ENCODE measurements around the gene ATXN1.

Gene ATXN1

GRCh38 chr6:16305788-16306187, 455.5 kb downstream of the ATXN1 start:
- Mint-ChIP-seq H3K4me3 (no peak overlapping the region), H3K27ac (no peak overlapping the region), H3K4me1 (ENCODE audit: low read depth) (no peaks in the 10 kb centered on the region), H3K9me3 (ENCODE audit: low read depth) (no peaks in the 10 kb centered on the region), H3K27me3 (no peaks in the 10 kb centered on the region), H3K36me3 (peaks cover 8% of the 10 kb centered on the region)

- no peak overlapping the region for H3K27ac Mint-ChIP-seq
- peaks cover 6% of the 10 kb centered on the region for H3K36me3 Mint-ChIP-seq
- no peak overlapping the region for H3K4me3 Mint-ChIP-seq
Measured at GRCh38 chr6:16305246-16305725, 456.0 kb downstream of the ATXN1 start.

GRCh38 chr6:16302721-16303552, 458.3 kb downstream of the ATXN1 start:
- H3K4me1 Mint-ChIP-seq (ENCODE audit: low read depth): no peaks in the 10 kb centered on the region

More at GRCh38 chr6:16305246-16305725, 456.0 kb downstream of the ATXN1 start:
- Mint-ChIP-seq H3K4me1 (ENCODE audit: low read depth) (no peaks in the 10 kb centered on the region), H3K9me3 (ENCODE audit: low read depth) (no peaks in the 10 kb centered on the region), H3K27me3 (no peaks in the 10 kb centered on the region)

GRCh38 chr6:16301511-16301910, 459.7 kb downstream of the ATXN1 start:
- Mint-ChIP-seq H3K4me3 (no peak overlapping the region), H3K27me3 (no peaks in the 10 kb centered on the region), H3K9me3 (ENCODE audit: low read depth) (no peaks in the 10 kb centered on the region), H3K36me3 (peaks cover 2% of the 10 kb centered on the region), H3K4me1 (ENCODE audit: low read depth) (no peaks in the 10 kb centered on the region), H3K27ac (no peak overlapping the region)

More at GRCh38 chr6:16302721-16303552, 458.3 kb downstream of the ATXN1 start:
- Mint-ChIP-seq H3K4me3 (no peak overlapping the region), H3K36me3 (peaks cover 2% of the 10 kb centered on the region), H3K27me3 (no peaks in the 10 kb centered on the region), H3K27ac (no peak overlapping the region), H3K9me3 (ENCODE audit: low read depth) (no peaks in the 10 kb centered on the region)

- Mint-ChIP-seq H3K27ac (no peak overlapping the region), H3K4me1 (ENCODE audit: low read depth) (no peaks in the 10 kb centered on the region), H3K36me3 (peaks cover 2% of the 10 kb centered on the region), H3K4me3 (no peak overlapping the region), H3K27me3 (no peaks in the 10 kb centered on the region), H3K9me3 (ENCODE audit: low read depth) (no peaks in the 10 kb centered on the region)
Measured at GRCh38 chr6:16299861-16300260, 461.4 kb downstream of the ATXN1 start.

GRCh38 chr6:16296061-16296670, 465.1 kb downstream of the ATXN1 start:
- H3K4me3 Mint-ChIP-seq: no peak overlapping the region
- H3K4me1 Mint-ChIP-seq (ENCODE audit: low read depth): no peaks in the 10 kb centered on the region
- H3K27ac Mint-ChIP-seq: no peak overlapping the region
- H3K27me3 Mint-ChIP-seq: no peaks in the 10 kb centered on the region
- H3K9me3 Mint-ChIP-seq (ENCODE audit: low read depth): no peaks in the 10 kb centered on the region
- H3K36me3 Mint-ChIP-seq: no peaks in the 10 kb centered on the region

GRCh38 chr6:16295471-16295870, 465.8 kb downstream of the ATXN1 start:
- Mint-ChIP-seq H3K4me3 (no peak overlapping the region), H3K36me3 (no peaks in the 10 kb centered on the region), H3K4me1 (ENCODE audit: low read depth) (no peaks in the 10 kb centered on the region), H3K27ac (no peak overlapping the region), H3K9me3 (ENCODE audit: low read depth) (no peaks in the 10 kb centered on the region), H3K27me3 (no peaks in the 10 kb centered on the region)

- H3K4me1 Mint-ChIP-seq (ENCODE audit: low read depth): no peaks in the 10 kb centered on the region
- H3K9me3 Mint-ChIP-seq (ENCODE audit: low read depth): no peaks in the 10 kb centered on the region
- no peaks in the 10 kb centered on the region for H3K36me3 Mint-ChIP-seq
- H3K4me3 Mint-ChIP-seq: no peak overlapping the region
- no peaks in the 10 kb centered on the region for H3K27me3 Mint-ChIP-seq
- no peak overlapping the region for H3K27ac Mint-ChIP-seq
Measured at GRCh38 chr6:16295060-16295459, 466.2 kb downstream of the ATXN1 start.

GRCh38 chr6:16294371-16294770, 466.9 kb downstream of the ATXN1 start:
- no peaks in the 10 kb centered on the region for H3K4me1 Mint-ChIP-seq (ENCODE audit: low read depth)
- no peaks in the 10 kb centered on the region for H3K27me3 Mint-ChIP-seq
- H3K9me3 Mint-ChIP-seq (ENCODE audit: low read depth): no peaks in the 10 kb centered on the region
- no peaks in the 10 kb centered on the region for H3K36me3 Mint-ChIP-seq
- no peak overlapping the region for H3K4me3 Mint-ChIP-seq
- H3K27ac Mint-ChIP-seq: no peak overlapping the region

- Mint-ChIP-seq H3K4me3 (no peak overlapping the region), H3K4me1 (ENCODE audit: low read depth) (no peaks in the 10 kb centered on the region), H3K36me3 (no peaks in the 10 kb centered on the region), H3K9me3 (ENCODE audit: low read depth) (no peaks in the 10 kb centered on the region), H3K27ac (no peak overlapping the region), H3K27me3 (no peaks in the 10 kb centered on the region)
Measured at GRCh38 chr6:16292942-16293341, 468.3 kb downstream of the ATXN1 start.

- Mint-ChIP-seq H3K4me3 (no peak overlapping the region), H3K27me3 (no peaks in the 10 kb centered on the region), H3K4me1 (ENCODE audit: low read depth) (no peaks in the 10 kb centered on the region), H3K36me3 (no peaks in the 10 kb centered on the region), H3K27ac (no peak overlapping the region), H3K9me3 (ENCODE audit: low read depth) (no peaks in the 10 kb centered on the region)
Measured at GRCh38 chr6:16292432-16292831, 468.8 kb downstream of the ATXN1 start.

GRCh38 chr6:16291739-16292138, 469.5 kb downstream of the ATXN1 start:
- no peak overlapping the region for H3K4me3 Mint-ChIP-seq
- no peaks in the 10 kb centered on the region for H3K4me1 Mint-ChIP-seq (ENCODE audit: low read depth)
- H3K27ac Mint-ChIP-seq: no peak overlapping the region
- no peaks in the 10 kb centered on the region for H3K36me3 Mint-ChIP-seq
- no peaks in the 10 kb centered on the region for H3K27me3 Mint-ChIP-seq
- H3K9me3 Mint-ChIP-seq (ENCODE audit: low read depth): no peaks in the 10 kb centered on the region

GRCh38 chr6:16288163-16288562, 473.1 kb downstream of the ATXN1 start:
- Mint-ChIP-seq H3K27ac (no peak overlapping the region), H3K9me3 (ENCODE audit: low read depth) (no peaks in the 10 kb centered on the region), H3K4me3 (no peak overlapping the region), H3K4me1 (ENCODE audit: low read depth) (no peaks in the 10 kb centered on the region), H3K36me3 (peaks cover 4% of the 10 kb centered on the region), H3K27me3 (no peaks in the 10 kb centered on the region)

- Mint-ChIP-seq H3K27me3 (no peaks in the 10 kb centered on the region), H3K27ac (no peak overlapping the region), H3K4me1 (ENCODE audit: low read depth) (no peaks in the 10 kb centered on the region), H3K36me3 (peaks cover 4% of the 10 kb centered on the region), H3K4me3 (no peak overlapping the region), H3K9me3 (ENCODE audit: low read depth) (no peaks in the 10 kb centered on the region)
Measured at GRCh38 chr6:16286151-16286522, 475.1 kb downstream of the ATXN1 start.

- no peaks in the 10 kb centered on the region for H3K4me1 Mint-ChIP-seq (ENCODE audit: low read depth)
- no peak overlapping the region for H3K27ac Mint-ChIP-seq
- H3K36me3 Mint-ChIP-seq: peaks cover 4% of the 10 kb centered on the region
- H3K27me3 Mint-ChIP-seq: no peaks in the 10 kb centered on the region
- no peaks in the 10 kb centered on the region for H3K9me3 Mint-ChIP-seq (ENCODE audit: low read depth)
- H3K4me3 Mint-ChIP-seq: no peak overlapping the region
Measured at GRCh38 chr6:16285467-16286150, 475.7 kb downstream of the ATXN1 start.

Measured in activated naive CD8-positive, alpha-beta T cell (primary cell).